Endodermal cell (in vitro differentiated cells): ENCODE results near the gene TRMT61A. TPM values are rescaled to one million over a fixed set of nuclear protein-coding genes. Genes with fewer than 3 reads are reported as not detected.
A peak's percentile ranks its signal among the peaks of the same experiment; 100 is the strongest.
"Not testable (repeated sequence)": the region's sequence is repeated elsewhere in the genome, so short reads cannot be mapped to it uniquely, and the experiment has no call there.

ENCODE experiments used
- DNase-seq: peaks from one replicate; pipeline ENCODE4 v3.0.0-alpha.2; 2017
- H3K27ac ChIP-seq: 2 replicates; pipeline ENCODE4 v1.5.1; 2013; ENCODE audit warnings: mild to moderate bottlenecking, low read depth, low read length, moderate library complexity
- H3K27me3 ChIP-seq: 2 replicates; pipeline ENCODE4 v1.6.1; 2013; ENCODE audit warnings: mild to moderate bottlenecking, low read length, moderate library complexity; ENCODE audit not compliant: insufficient read depth, control insufficient read depth, poor library complexity, severe bottlenecking
- H3K36me3 ChIP-seq: 2 replicates; pipeline ENCODE4 v1.7.0; 2013; ENCODE audit warnings: mild to moderate bottlenecking, low read length, moderate library complexity; ENCODE audit not compliant: control insufficient read depth, insufficient read depth
- H3K4me1 ChIP-seq: one replicate; pipeline ENCODE4 v1.7.0; 2013; ENCODE audit warnings: low read length; ENCODE audit not compliant: control insufficient read depth, insufficient read depth
- H3K4me3 ChIP-seq: 2 replicates; pipeline ENCODE4 v1.5.1; 2013; ENCODE audit warnings: mild to moderate bottlenecking, low read length, moderate library complexity
- H3K9ac ChIP-seq: 2 replicates; pipeline ENCODE4 v1.6.1; 2013; ENCODE audit warnings: mild to moderate bottlenecking, low read length, moderate library complexity; ENCODE audit not compliant: poor library complexity, severe bottlenecking; ENCODE audit errors: extremely low read depth
- H3K9me3 ChIP-seq: 2 replicates; pipeline ENCODE4 v1.6.1; 2013; ENCODE audit warnings: mild to moderate bottlenecking, low read length, moderate library complexity; ENCODE audit not compliant: control insufficient read depth
- H3K27ac Mint-ChIP-seq: 2 replicates; pipeline ENCODE4 v1.8.0; 2020; ENCODE audit warnings: mixed read lengths
- H3K27me3 Mint-ChIP-seq: 2 replicates; pipeline ENCODE4 v1.8.0; 2021; ENCODE audit warnings: mild to moderate bottlenecking, mixed read lengths; ENCODE audit not compliant: insufficient read depth
- H3K36me3 Mint-ChIP-seq: 2 replicates; pipeline ENCODE4 v1.8.0; 2020; ENCODE audit warnings: low read depth, mixed read lengths
- H3K4me1 Mint-ChIP-seq: 2 replicates; pipeline ENCODE4 v1.8.0; 2020; ENCODE audit warnings: mixed read lengths
- H3K4me3 Mint-ChIP-seq: 2 replicates; pipeline ENCODE4 v1.8.0; 2020; ENCODE audit warnings: mild to moderate bottlenecking, moderate library complexity, mixed read lengths
- H3K9me3 Mint-ChIP-seq: 2 replicates; pipeline ENCODE4 v1.8.0; 2020; ENCODE audit warnings: mild to moderate bottlenecking, mixed read lengths
- WGBS, 2 experiments: methylation state at CpG; one replicate each; pipeline versions ENCODE4 v1.1.5 to v1.1.7; 2013; ENCODE audit warnings: missing lambda C conversion rate in 2 of 2, mixed read lengths in 1 of 2; ENCODE audit not compliant: insufficient coverage in 1 of 2, insufficient read length in 1 of 2; 5-methylcytosine and 5-hydroxymethylcytosine counted together
- total RNA-seq, 2 donors: library from RNA; stranded (reverse); fragmentation: NEBNext Ultra II Directional in 1 of 2; extraction: Animal tissue kit (Norgen Biotek cat#: 25700) in 1 of 2; gene quantifications; 2 replicates in 1 of 2; 3 replicates in 1 of 2; pipeline ENCODE4 v1.2.1, GENCODE V29; 2021
- TF ChIP-seq, protein P1 (sequence below): fragments of 200-600 bp; sonication (generic); conservative IDR thresholded peaks from 2 replicates; pipeline ENCODE4 v1.5.0; 2021; ENCODE audit warnings: antibody characterized with exemption, mild to moderate bottlenecking

Gene TRMT61A
- total RNA-seq, 2 donors from 2014 or later, result 7.4 to 7.9 TPM

GRCh38 chr14:103510724-103511693 is 18.0 kb upstream of the TRMT61A start:
- Histone ChIP-seq H3K27me3 (no peaks in the 10 kb centered on the region), H3K9ac (no peak overlapping the region), H3K4me1 (no peaks in the 10 kb centered on the region), H3K4me3 (no peak overlapping the region), H3K27ac (no peak overlapping the region), H3K9me3 (no peaks in the 10 kb centered on the region), H3K36me3 (peaks cover 34% of the 10 kb centered on the region)
- H3K9me3 Mint-ChIP-seq, result no peaks in the 10 kb centered on the region
- TF ChIP-seq, protein P1, sequence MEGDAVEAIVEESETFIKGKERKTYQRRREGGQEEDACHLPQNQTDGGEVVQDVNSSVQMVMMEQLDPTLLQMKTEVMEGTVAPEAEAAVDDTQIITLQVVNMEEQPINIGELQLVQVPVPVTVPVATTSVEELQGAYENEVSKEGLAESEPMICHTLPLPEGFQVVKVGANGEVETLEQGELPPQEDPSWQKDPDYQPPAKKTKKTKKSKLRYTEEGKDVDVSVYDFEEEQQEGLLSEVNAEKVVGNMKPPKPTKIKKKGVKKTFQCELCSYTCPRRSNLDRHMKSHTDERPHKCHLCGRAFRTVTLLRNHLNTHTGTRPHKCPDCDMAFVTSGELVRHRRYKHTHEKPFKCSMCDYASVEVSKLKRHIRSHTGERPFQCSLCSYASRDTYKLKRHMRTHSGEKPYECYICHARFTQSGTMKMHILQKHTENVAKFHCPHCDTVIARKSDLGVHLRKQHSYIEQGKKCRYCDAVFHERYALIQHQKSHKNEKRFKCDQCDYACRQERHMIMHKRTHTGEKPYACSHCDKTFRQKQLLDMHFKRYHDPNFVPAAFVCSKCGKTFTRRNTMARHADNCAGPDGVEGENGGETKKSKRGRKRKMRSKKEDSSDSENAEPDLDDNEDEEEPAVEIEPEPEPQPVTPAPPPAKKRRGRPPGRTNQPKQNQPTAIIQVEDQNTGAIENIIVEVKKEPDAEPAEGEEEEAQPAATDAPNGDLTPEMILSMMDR, result peak; percentile 42
- H3K4me1 Mint-ChIP-seq, result no peaks in the 10 kb centered on the region
- 93 to 98% methylated on average over 15 to 26 of the region's 26 CpGs for WGBS, 2 experiments
- peaks cover 56% of the 10 kb centered on the region for H3K36me3 Mint-ChIP-seq
- peak; percentile 70 for DNase-seq
- H3K27ac Mint-ChIP-seq, result no peak overlapping the region
- no peaks in the 10 kb centered on the region for H3K27me3 Mint-ChIP-seq
- H3K4me3 Mint-ChIP-seq, result no peak overlapping the region

- H3K4me3 ChIP-seq, H3K9ac ChIP-seq, H3K27me3 ChIP-seq, H3K4me1 ChIP-seq, H3K9me3 ChIP-seq, H3K9me3 Mint-ChIP-seq, H3K27me3 Mint-ChIP-seq, H3K27ac ChIP-seq, H3K4me3 Mint-ChIP-seq, H3K27ac Mint-ChIP-seq, H3K4me1 Mint-ChIP-seq: not testable (repeated sequence)
- peak; percentile 12 for DNase-seq
- WGBS, 2 experiments, result 89 to 94% methylated on average over 4 to 8 of the region's 8 CpGs
- H3K36me3 Mint-ChIP-seq, result peaks cover 49% of the 10 kb centered on the region
- H3K36me3 ChIP-seq, result peaks cover 31% of the 10 kb centered on the region
Observed at GRCh38 chr14:103512180-103512579, 16.8 kb upstream of the TRMT61A start.

GRCh38 chr14:103512701-103513611 is 16.0 kb upstream of the TRMT61A start:
- Mint-ChIP-seq H3K9me3 (no peaks in the 10 kb centered on the region), H3K27ac (no peak overlapping the region), H3K27me3 (no peaks in the 10 kb centered on the region), H3K36me3 (peaks cover 41% of the 10 kb centered on the region), H3K4me3 (no peak overlapping the region), H3K4me1 (no peaks in the 10 kb centered on the region)
- Histone ChIP-seq H3K27me3 (no peaks in the 10 kb centered on the region), H3K9me3 (no peaks in the 10 kb centered on the region), H3K9ac (no peak overlapping the region), H3K4me3 (no peak overlapping the region), H3K27ac (peak overlapping the region; percentile 38), H3K4me1 (no peaks in the 10 kb centered on the region), H3K36me3 (peaks cover 31% of the 10 kb centered on the region)
- TF ChIP-seq, protein P1, result no peak
- peak; percentile 63 for DNase-seq
- 92 to 97% methylated on average over 19 to 25 of the region's 25 CpGs for WGBS, 2 experiments
